ENCODE measurements around the gene LDAH. TPM values are rescaled to one million over a fixed set of nuclear protein-coding genes. Genes with fewer than 3 reads are reported as not detected.

The LDAH gene
- total and polyA plus RNA-seq, 10 of the 15 experiments (the other 5 are each of a cell fraction or from before 2014, with no cell fraction given) = 17.9 to 44.7 (median 30.0) TPM

GRCh38 chr2:20757405-20758090 lies 65.4 kb downstream of the LDAH start (continued):
- TF ChIP-seq PRDM15 (CRISPR knock-in tag; IDR thresholded peaks at IDR 0.05) (no peak), MAX (IDR thresholded peaks at IDR 0.05; ENCODE audit: low read depth, low read length) (no peak), NR2C1 (IDR thresholded peaks at IDR 0.05) (no peak), CREB1 (IDR thresholded peaks at IDR 0.05; ENCODE audit: low read depth) (no peak), TBL1XR1 (IDR thresholded peaks at IDR 0.05; ENCODE audit: low read depth, low read length) (no peak), ZBED1 (IDR thresholded peaks at IDR 0.05; ENCODE audit: borderline replicate concordance) (no peak), FOXK2 (IDR thresholded peaks at IDR 0.05) (no peak)

GRCh38 chr2:20755132-20755800 lies 67.6 kb downstream of the LDAH start:
- Histone ChIP-seq H3K27ac (ENCODE audit: control insufficient read depth, insufficient read depth) (no peak overlapping the region), H3K9ac (ENCODE audit: control insufficient read depth, insufficient read depth, low read length) (no peak overlapping the region), H3K36me3 (ENCODE audit: control insufficient read depth in 2 of 2, insufficient read depth in 2 of 2, low read length in 1 of 2) (peaks cover 0 to 2% of the 10 kb centered on the region in 2 experiments; a peak in 1 of 4 replicates), H2AFZ (ENCODE audit: control insufficient read depth, low read depth, low read length) (no peak overlapping the region), H3K79me2 (ENCODE audit: control insufficient read depth, insufficient read depth, low read length) (no peaks in the 10 kb centered on the region), H3K4me3 (no peak overlapping the region), H3K27me3 (replicated peaks in 1 of 2; ENCODE audit: control insufficient read depth in 2 of 2, insufficient read depth in 2 of 2, low read length in 1 of 2) (no peaks in the 10 kb centered on the region), H3K9me3 (replicated peaks; ENCODE audit: control insufficient read depth, insufficient read depth, low read length) (peaks cover 3% of the 10 kb centered on the region; the same call in 2 of the 3 replicates), H3K4me1 (ENCODE audit: control insufficient read depth, insufficient read depth, low read length) (no peaks in the 10 kb centered on the region), H4K20me1 (ENCODE audit: control insufficient read depth, insufficient read depth) (no peaks in the 10 kb centered on the region), H3K4me2 (ENCODE audit: control insufficient read depth, insufficient read depth) (no peak overlapping the region)
- FAIRE-seq (no peak), ATAC-seq (no peak), DNase-seq (ENCODE audit: low read depth, low spot score) (no peak)
- in situ Hi-C loops (cut with MboI) = no loop called here
- intact Hi-C loops (cut with micrococcal nuclease; ENCODE audit: unreplicated experiment) = no loop called here
- ChIA-PET CTCF (interaction anchor here (0.5 kb wide), 1 partner anchor 217 kb away, joined by 3 read pairs; no protein-coding TSS in a partner anchor), RAD21 (ENCODE audit: unreplicated experiment) (no interaction called here), POLR2A (no interaction called here), SMC1A (ENCODE audit: uncharacterized antibody, unreplicated experiment) (no interaction called here)
- BruUV-seq (replicated peaks) = no TSS peak
- TF ChIP-seq NKRF (conservative IDR thresholded peaks at IDR 0.05) (no peak), RAD21 (IDR thresholded peaks at IDR 0.05; ENCODE audit: insufficient read depth, low read depth, low read length) (peak; percentile 37; the same call in 1 of the 2 replicates), HDAC6 (IDR thresholded peaks at IDR 0.05; ENCODE audit: unreplicated experiment) (no peak)

Data from GM12878 (cell line).